EH (cell line): Measurements from ENCODE around the gene SP110.
A peak's percentile ranks its signal among the peaks of the same experiment; 100 is the strongest.
"Not testable (repeated sequence)": the region's sequence is repeated elsewhere in the genome, so short reads cannot be mapped to it uniquely, and the experiment has no call there.

Source experiments
- DNase-seq: peaks from one replicate; pipeline ENCODE4 v3.0.0-alpha.2; 2015; ENCODE audit warnings: low read depth

The SP110 gene

GRCh38 chr2:230124757-230125431, 94.9 kb downstream of the SP110 start:
- DNase-seq = peak; percentile 23

GRCh38 chr2:230124235-230124634, 95.5 kb downstream of the SP110 start:
- DNase-seq = no peak

GRCh38 chr2:230120376-230120775, 99.4 kb downstream of the SP110 start:
- DNase-seq = not testable (repeated sequence)

GRCh38 chr2:230119827-230120226, 100.0 kb downstream of the SP110 start:
- not testable (repeated sequence) for DNase-seq
